Measurements from ENCODE around the gene NFE2L2. TPM values are rescaled to one million over a fixed set of nuclear protein-coding genes. Genes with fewer than 3 reads are reported as not detected.
"Not testable (repeated sequence)": the region's sequence is repeated elsewhere in the genome, so short reads cannot be mapped to it uniquely, and the experiment has no call there.

Gene NFE2L2
- total RNA-seq, 2 experiments from 2014 or later: 51.3 to 52.0 TPM

DNA sequence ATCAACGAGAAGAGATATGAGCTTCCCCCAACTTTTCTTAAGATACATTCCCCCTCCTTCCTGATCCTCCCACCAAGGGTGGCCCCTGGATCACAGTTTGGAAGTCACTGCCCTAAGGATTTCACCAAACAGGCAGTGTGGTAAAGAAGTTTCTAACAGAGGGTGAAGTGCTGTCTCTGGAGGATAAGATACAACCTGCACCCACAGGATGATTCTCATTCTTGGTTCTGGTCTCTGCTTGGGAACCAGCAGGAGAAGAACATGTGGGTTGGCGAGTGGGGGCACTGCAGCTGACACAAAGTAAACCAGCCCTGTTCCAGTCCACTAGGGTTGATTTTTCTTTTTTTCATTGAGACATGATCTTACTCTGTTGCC is 9.3 kb downstream of the NFE2L2 start:
- intact Hi-C loops (cut with micrococcal nuclease): no loop called here
- H3K27ac Mint-ChIP-seq: peak overlapping the region; percentile 40
- no peak overlapping the region for H3K4me3 Mint-ChIP-seq
- peaks cover 7% of the 10 kb centered on the region for H3K9me3 Mint-ChIP-seq
- no peak for DNase-seq
- CTCF ChIA-PET: interaction anchor here (0.9 to 4.2 kb wide), 5 partner anchors 9 to 91 kb away, joined by 3 to 37 read pairs (median 5); partner anchors contain the start of gene NFE2L2
- H3K27me3 Mint-ChIP-seq: no peaks in the 10 kb centered on the region
- H3K36me3 Mint-ChIP-seq: peaks cover 40% of the 10 kb centered on the region
- POLR2A ChIA-PET: interaction anchor here (1.3 to 5.7 kb wide), 2 partner anchors 9 to 12 kb away, joined by 4 to 54 read pairs; partner anchors contain the start of gene NFE2L2
- H3K4me1 Mint-ChIP-seq (ENCODE audit: low read depth): peaks cover 91% of the 10 kb centered on the region

DNA sequence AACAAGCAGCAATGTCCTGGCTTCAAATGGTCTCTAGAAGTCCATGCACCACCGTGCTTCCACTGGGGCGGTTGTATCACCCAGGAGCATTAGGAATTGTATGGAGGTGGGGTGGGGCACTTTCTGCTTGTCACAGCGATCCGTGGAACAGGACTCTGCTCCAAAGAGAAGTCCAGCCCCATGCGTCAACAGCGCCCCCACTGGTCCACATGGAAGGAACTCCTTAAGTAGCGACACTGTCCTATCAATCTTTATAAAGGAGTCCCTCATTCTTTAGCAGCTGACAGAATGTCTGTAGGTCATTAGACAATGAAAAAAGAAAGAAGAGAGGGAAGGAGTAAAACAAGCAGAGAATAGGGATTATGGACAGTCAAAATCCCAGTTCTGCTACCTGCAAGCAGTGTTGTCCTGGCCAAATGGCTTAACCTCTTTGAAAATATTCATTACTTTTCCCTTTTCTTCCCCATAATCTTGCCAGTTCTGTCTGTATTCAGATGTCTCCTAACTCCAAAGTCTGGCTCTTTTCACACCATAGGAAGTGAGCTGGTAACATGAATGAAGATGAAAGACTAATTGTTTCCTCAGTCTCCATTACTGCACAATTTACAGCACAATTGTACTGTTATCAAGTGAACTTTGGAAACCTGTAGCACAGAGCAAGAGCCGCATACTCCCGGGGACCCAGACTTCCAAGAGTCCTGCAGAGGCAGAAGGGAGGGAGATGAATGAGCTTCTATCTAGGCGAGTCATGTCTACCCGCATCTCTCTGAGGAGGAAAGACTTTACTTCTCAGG is 9.9 kb downstream of the NFE2L2 start:
- intact Hi-C loops (cut with micrococcal nuclease): no loop called here
- ChIA-PET CTCF (interaction anchor here (0.9 to 4.2 kb wide), 5 partner anchors 10 to 90 kb away, joined by 3 to 37 read pairs (median 5); partner anchors contain the start of gene NFE2L2), POLR2A (interaction anchor here (1.3 to 5.7 kb wide), 2 partner anchors 10 to 11 kb away, joined by 4 to 54 read pairs; partner anchors contain the start of gene NFE2L2)
- no peaks in the 10 kb centered on the region for H3K27me3 Mint-ChIP-seq
- no peak overlapping the region for H3K4me3 Mint-ChIP-seq
- peak; percentile 42 for DNase-seq
- H3K36me3 Mint-ChIP-seq: peaks cover 38% of the 10 kb centered on the region
- H3K4me1 Mint-ChIP-seq (ENCODE audit: low read depth): peaks cover 91% of the 10 kb centered on the region
- peak overlapping the region; percentile 40 for H3K27ac Mint-ChIP-seq
- H3K9me3 Mint-ChIP-seq: peaks cover 7% of the 10 kb centered on the region

DNA sequence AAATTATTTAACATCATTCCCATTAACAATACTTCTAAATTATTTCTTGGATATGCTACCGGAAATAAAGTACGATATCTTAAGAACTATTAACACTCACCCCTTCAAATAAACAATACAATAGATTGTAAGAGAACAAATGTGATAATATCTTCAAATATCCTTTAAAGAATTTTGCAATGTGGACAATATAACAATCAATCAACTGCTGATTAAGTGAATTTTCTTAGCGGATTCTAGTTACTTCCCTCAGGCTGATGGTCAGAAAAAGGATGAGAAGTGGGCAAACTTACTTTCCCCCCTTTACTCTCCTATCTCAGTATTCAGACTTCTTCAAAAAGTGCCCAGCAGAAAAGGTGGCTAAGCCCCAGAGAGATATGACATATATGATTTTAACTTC is 10.8 kb downstream of the NFE2L2 start:
- H3K36me3 Mint-ChIP-seq: peaks cover 33% of the 10 kb centered on the region
- peaks cover 7% of the 10 kb centered on the region for H3K9me3 Mint-ChIP-seq
- DNase-seq: no peak
- peak overlapping the region; percentile 12 for H3K27ac Mint-ChIP-seq
- no peak overlapping the region for H3K4me3 Mint-ChIP-seq
- CTCF ChIA-PET: interaction anchor here (0.5 to 4.2 kb wide), 3 partner anchors 11 to 234 kb away, joined by 4 to 37 read pairs (median 7); partner anchors contain the start of gene NFE2L2
- H3K4me1 Mint-ChIP-seq (ENCODE audit: low read depth): peaks cover 86% of the 10 kb centered on the region
- POLR2A ChIA-PET: interaction anchor here (1.0 to 5.7 kb wide), 2 partner anchors 10 to 25 kb away, joined by 3 to 54 read pairs; partner anchors contain the start of gene NFE2L2
- no peaks in the 10 kb centered on the region for H3K27me3 Mint-ChIP-seq
- intact Hi-C loops (cut with micrococcal nuclease): no loop called here

DNA sequence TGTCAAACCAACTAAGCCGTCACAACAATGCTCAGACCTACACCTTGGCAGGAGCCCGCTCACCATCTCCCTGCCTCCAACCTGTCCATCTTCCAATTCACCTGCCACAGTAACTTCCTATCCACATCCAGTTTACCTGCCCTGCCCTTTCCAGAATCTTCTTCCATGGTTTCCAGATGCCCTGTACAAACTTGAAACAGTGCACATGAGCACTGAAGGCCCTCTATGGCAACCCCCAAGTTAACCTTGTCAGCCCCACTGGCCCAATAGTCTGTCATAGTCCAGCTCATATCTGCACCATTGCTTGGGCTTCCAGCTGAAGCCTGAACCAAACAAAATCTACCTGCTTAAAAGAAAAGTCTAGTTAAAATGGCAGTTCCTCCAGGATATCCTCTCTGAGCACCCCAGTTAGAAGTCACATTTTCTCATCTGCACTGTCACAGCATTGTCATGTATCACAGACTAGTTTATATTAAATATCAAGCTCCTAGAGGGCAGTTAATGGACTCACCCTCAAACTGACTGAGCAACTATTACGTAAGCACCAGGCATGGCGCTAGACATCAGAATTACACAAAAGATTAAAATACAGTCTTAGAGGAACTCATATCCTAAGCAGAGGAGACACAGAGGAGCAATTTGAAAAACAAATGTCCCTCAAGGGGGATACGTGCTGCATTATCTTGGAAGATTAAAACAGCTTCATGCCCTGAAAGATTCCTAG is 11.6 kb downstream of the NFE2L2 start:
- Mint-ChIP-seq H3K27me3 (no peaks in the 10 kb centered on the region), H3K4me1 (ENCODE audit: low read depth) (peaks cover 82% of the 10 kb centered on the region), H3K9me3 (peaks cover 2% of the 10 kb centered on the region), H3K27ac (peak overlapping the region; percentile 82), H3K36me3 (peaks cover 26% of the 10 kb centered on the region), H3K4me3 (no peak overlapping the region)
- intact Hi-C loops (cut with micrococcal nuclease): loop anchor here (1.0 kb wide), 2 partner anchors 9 to 10 kb away; no protein-coding TSS in a partner anchor
- CTCF ChIA-PET: interaction anchor here (0.5 to 4.2 kb wide), 3 partner anchors 11 to 235 kb away, joined by 4 to 37 read pairs (median 7); partner anchors contain the start of gene NFE2L2
- POLR2A ChIA-PET: interaction anchor here (1.0 to 5.7 kb wide), 4 partner anchors 11 to 41 kb away, joined by 3 to 54 read pairs (median 3); partner anchors contain the start of gene NFE2L2
- DNase-seq: no peak

DNA sequence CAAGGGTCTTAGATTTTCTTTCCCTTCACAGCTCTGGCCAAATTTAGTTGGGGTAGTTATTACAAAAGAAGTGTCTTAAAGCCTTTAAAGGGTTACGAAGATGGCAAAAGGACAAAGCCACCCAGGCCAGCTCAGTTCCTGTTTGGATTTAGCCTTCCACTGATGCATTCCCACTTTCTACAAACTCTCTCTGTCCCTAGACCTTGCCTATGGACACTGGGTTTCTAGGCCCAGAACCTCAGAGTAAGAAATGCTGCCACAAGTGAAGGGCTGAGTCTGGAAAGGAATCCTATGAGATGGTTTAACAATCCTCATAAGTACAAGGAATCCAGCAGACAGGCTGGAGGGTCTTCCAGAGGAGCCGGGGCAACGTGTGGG is 13.4 kb downstream of the NFE2L2 start:
- H3K9me3 Mint-ChIP-seq: no peaks in the 10 kb centered on the region
- peaks cover 24% of the 10 kb centered on the region for H3K36me3 Mint-ChIP-seq
- intact Hi-C loops (cut with micrococcal nuclease): no loop called here
- POLR2A ChIA-PET: interaction anchor here (0.8 to 5.7 kb wide), 3 partner anchors 10 to 39 kb away, joined by 3 to 54 read pairs (median 4); partner anchors contain the start of genes HNRNPA3 and NFE2L2
- H3K27ac Mint-ChIP-seq: peak overlapping the region; percentile 82
- H3K27me3 Mint-ChIP-seq: no peaks in the 10 kb centered on the region
- no peak for DNase-seq
- CTCF ChIA-PET: interaction anchor here (1.2 to 1.4 kb wide), 2 partner anchors 21 to 86 kb away, joined by 3 to 6 read pairs; no protein-coding TSS in a partner anchor
- no peak overlapping the region for H3K4me3 Mint-ChIP-seq
- peaks cover 78% of the 10 kb centered on the region for H3K4me1 Mint-ChIP-seq (ENCODE audit: low read depth)

DNA sequence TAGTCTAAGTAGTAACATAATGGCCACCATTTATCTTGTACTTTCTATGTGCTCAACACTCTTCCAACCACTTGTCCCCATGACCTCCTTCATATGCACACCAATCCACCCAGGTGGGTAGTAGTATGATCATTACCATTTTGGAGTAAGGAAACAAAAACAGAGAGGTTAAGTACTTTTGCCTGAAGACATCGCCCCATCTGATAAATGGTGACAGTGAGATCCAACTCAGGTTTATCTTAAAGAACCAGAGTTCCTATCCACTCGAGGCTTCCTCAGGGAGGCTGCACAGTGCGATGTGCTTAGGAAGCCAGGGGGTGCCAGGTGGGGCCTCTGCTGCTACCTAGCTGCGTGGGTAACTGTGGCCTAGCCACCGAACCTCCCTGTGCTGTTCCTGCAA is 14.1 kb downstream of the NFE2L2 start:
- Mint-ChIP-seq H3K4me3 (no peak overlapping the region), H3K4me1 (ENCODE audit: low read depth) (peaks cover 80% of the 10 kb centered on the region), H3K9me3 (no peaks in the 10 kb centered on the region), H3K27me3 (no peaks in the 10 kb centered on the region), H3K27ac (peak overlapping the region; percentile 82), H3K36me3 (peaks cover 24% of the 10 kb centered on the region)
- no peak for DNase-seq
- CTCF ChIA-PET: interaction anchor here (0.5 to 1.6 kb wide), 4 partner anchors 13 to 86 kb away, joined by 3 to 8 read pairs (median 5); no protein-coding TSS in a partner anchor
- POLR2A ChIA-PET: interaction anchor here (0.8 to 5.7 kb wide), 4 partner anchors 11 to 38 kb away, joined by 3 to 54 read pairs (median 6); partner anchors contain the start of genes HNRNPA3 and NFE2L2
- intact Hi-C loops (cut with micrococcal nuclease): no loop called here

DNA sequence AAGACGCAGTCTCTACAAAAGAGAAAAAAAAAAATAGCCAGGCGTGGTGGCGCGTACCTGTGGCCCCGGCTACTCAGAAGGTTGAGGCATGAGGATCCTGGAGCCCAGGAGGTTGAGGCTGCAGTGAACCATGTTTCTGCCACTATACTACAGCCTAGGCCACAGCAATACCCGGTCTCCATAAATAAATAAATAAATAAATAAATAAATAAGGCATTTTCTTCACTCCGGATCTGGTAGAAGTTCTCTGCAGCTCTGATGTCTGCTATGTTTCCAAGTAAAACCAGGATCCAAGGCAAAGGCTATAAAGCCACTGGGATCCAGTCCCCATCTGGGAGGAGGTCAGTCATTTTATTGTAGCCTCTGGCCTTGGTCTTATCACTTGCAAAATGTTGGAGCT is 15.5 kb downstream of the NFE2L2 start:
- no peaks in the 10 kb centered on the region for H3K27me3 Mint-ChIP-seq
- peaks cover 78% of the 10 kb centered on the region for H3K4me1 Mint-ChIP-seq (ENCODE audit: low read depth)
- H3K9me3 Mint-ChIP-seq: no peaks in the 10 kb centered on the region
- ChIA-PET CTCF (interaction anchor here (1.6 kb wide), 1 partner anchor 14 kb away, joined by 8 read pairs; no protein-coding TSS in a partner anchor), POLR2A (interaction anchor here (1.2 kb wide), 1 partner anchor 14 kb away, joined by 3 read pairs; no protein-coding TSS in a partner anchor)
- H3K27ac Mint-ChIP-seq: no peak overlapping the region
- H3K36me3 Mint-ChIP-seq: peaks cover 20% of the 10 kb centered on the region
- intact Hi-C loops (cut with micrococcal nuclease): no loop called here
- no peak for DNase-seq
- no peak overlapping the region for H3K4me3 Mint-ChIP-seq

DNA sequence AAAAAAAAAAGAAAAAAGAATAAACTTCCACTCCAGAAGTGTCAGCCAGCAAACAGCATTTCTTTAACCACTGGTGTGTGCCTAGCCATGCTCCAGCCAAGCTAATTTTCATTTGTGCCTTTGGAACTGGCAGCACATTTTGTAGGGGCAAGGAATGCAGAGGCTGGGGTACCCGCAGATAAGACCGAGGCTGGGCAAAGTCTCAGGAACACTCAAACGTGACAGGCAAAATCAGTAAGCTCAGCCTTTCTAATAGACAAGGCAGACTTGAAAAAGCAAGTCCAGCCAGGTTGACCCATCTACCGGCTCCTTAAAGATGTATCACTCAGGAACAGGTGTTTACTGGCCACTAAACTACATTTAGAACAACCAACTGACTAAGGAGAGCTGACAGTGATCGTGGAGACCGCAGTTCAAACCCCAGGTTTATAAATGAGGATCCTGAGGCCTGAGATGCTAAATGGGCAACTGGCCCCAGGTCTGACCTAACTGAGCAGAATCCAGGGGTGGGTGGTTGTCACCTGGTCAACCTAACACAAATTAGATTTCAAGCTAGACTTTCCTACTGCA is 16.7 kb downstream of the NFE2L2 start:
- Mint-ChIP-seq H3K4me1 (ENCODE audit: low read depth) (peaks cover 79% of the 10 kb centered on the region), H3K9me3 (no peaks in the 10 kb centered on the region), H3K4me3 (no peak overlapping the region), H3K36me3 (peaks cover 16% of the 10 kb centered on the region), H3K27me3 (no peaks in the 10 kb centered on the region), H3K27ac (peak overlapping the region; percentile 8)
- intact Hi-C loops (cut with micrococcal nuclease): no loop called here
- no peak for DNase-seq
- POLR2A ChIA-PET: interaction anchor here (1.0 kb wide), 1 partner anchor 17 kb away, joined by 3 read pairs; the partner anchor contains the start of gene NFE2L2
- CTCF ChIA-PET: interaction anchor here (1.0 kb wide), 1 partner anchor 87 kb away, joined by 3 read pairs; no protein-coding TSS in a partner anchor

DNA sequence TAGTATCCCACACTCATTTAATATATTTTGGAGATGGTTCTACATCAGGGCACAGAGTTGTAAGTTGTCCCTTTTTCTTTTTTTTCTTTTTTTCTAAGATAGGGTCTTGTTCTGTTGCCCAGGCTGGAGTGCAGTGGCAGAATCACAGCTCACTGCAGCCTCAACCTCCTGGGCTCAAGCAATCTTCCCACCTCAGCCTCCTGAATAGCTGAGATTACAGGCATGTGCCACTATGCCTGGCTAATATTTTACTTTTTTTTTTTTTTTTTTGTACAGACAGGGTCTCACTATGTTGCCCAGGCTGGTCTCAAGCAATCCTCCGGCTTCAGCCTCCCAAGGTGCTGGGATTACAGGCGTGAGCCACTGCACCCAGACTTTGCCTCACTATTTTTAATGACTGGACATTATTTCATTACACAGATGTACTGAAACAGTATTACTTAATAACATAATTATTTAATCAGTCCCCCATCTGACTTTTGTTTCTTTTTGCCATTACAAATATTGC is 17.9 kb downstream of the NFE2L2 start:
- H3K27me3 Mint-ChIP-seq; DNase-seq; H3K4me3 Mint-ChIP-seq; H3K9me3 Mint-ChIP-seq; intact Hi-C loops (cut with micrococcal nuclease): not testable (repeated sequence)
- peaks cover 10% of the 10 kb centered on the region for H3K36me3 Mint-ChIP-seq
- H3K27ac Mint-ChIP-seq: peak overlapping the region; percentile 45
- H3K4me1 Mint-ChIP-seq (ENCODE audit: low read depth): peaks cover 80% of the 10 kb centered on the region
- CTCF ChIA-PET: interaction anchor here (1.0 kb wide), 1 partner anchor 82 kb away, joined by 3 read pairs; no protein-coding TSS in a partner anchor
- POLR2A ChIA-PET: interaction anchor here (0.6 to 1.2 kb wide), 3 partner anchors 17 to 109 kb away, joined by 4 to 5 read pairs (median 4); no protein-coding TSS in a partner anchor

DNA sequence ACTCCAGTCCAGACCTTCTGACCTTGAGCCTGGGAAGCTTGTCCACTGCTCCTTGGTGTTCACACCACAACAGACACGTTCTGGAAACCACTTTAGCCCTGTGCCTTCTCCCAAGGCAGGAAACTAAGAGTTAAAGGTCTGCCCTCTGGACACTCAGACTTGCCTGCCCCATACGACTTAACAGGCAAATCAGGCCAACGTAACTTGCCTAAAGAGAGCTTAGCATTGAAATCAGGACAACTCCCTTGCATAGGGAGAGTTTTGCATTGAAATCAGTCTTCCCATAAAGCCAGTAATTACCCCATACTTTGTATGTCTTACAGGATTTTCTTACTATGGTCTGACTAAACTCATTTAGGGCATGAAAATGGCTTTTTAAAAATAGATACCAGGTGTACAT is 18.5 kb downstream of the NFE2L2 start:
- Mint-ChIP-seq H3K9me3 (no peaks in the 10 kb centered on the region), H3K27me3 (no peaks in the 10 kb centered on the region), H3K4me1 (ENCODE audit: low read depth) (peaks cover 80% of the 10 kb centered on the region), H3K36me3 (peaks cover 5% of the 10 kb centered on the region), H3K4me3 (no peak overlapping the region), H3K27ac (peak overlapping the region; percentile 83)
- POLR2A ChIA-PET: interaction anchor here (0.6 to 1.2 kb wide), 3 partner anchors 17 to 1114 kb away, joined by 3 to 5 read pairs (median 4); no protein-coding TSS in a partner anchor
- CTCF ChIA-PET: interaction anchor here (1.0 to 1.3 kb wide), 2 partner anchors 18 to 81 kb away, joined by 3 to 4 read pairs; partner anchors contain the start of gene NFE2L2
- intact Hi-C loops (cut with micrococcal nuclease): no loop called here
- no peak for DNase-seq

DNA sequence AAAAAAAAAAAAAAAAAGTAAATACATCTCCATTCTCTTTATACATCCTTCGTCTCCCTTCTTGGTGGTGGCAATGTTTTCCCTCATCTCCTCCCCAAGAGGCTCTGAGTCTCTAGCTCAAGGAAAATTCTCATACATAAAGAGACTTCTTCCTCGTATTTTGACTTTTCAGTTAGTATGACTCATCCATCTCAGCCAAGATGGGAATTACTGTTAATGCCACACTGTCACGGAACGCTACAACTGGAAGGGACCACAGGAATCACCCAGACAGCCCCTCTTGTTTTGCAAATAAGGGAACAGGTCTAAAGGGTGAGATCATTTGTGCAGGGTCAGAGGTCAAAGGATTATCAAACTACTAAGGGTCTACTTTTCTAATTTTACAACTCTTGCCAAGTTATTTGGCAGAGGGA is 19.5 kb downstream of the NFE2L2 start:
- Mint-ChIP-seq H3K4me1 (ENCODE audit: low read depth) (peaks cover 80% of the 10 kb centered on the region), H3K27me3 (no peaks in the 10 kb centered on the region), H3K27ac (peak overlapping the region; percentile 83), H3K4me3 (no peak overlapping the region), H3K36me3 (peaks cover 2% of the 10 kb centered on the region), H3K9me3 (no peaks in the 10 kb centered on the region)
- ChIA-PET CTCF (interaction anchor here (1.3 kb wide), 1 partner anchor 19 kb away, joined by 4 read pairs; the partner anchor contains the start of gene NFE2L2), POLR2A (interaction anchor here (0.9 kb wide), 1 partner anchor 23 kb away, joined by 3 read pairs; no protein-coding TSS in a partner anchor)
- intact Hi-C loops (cut with micrococcal nuclease): no loop called here
- no peak for DNase-seq
